GM21825 (cell line): ENCODE measurements around the gene PTPN1.
A peak's percentile ranks its signal among the peaks of the same experiment; 100 is the strongest.

Experiments
- ATAC-seq: cut with Tn5 transposase; IDR thresholded peaks from one replicate; pipeline ENCODE4 v1.9.1; 2021; ENCODE audit warnings: mild to moderate bottlenecking, moderate library complexity; ENCODE audit not compliant: unreplicated experiment

The PTPN1 gene

GRCh38 chr20:50510706-50511542, 741 bp downstream of the PTPN1 start:
- no peak for ATAC-seq

- no peak for ATAC-seq
Measured at GRCh38 chr20:50512323-50512722, 2.1 kb downstream of the PTPN1 start.

GRCh38 chr20:50513169-50514034, 3.2 kb downstream of the PTPN1 start:
- no peak for ATAC-seq

- ATAC-seq: no peak
Measured at GRCh38 chr20:50514035-50514337, 3.8 kb downstream of the PTPN1 start.

GRCh38 chr20:50514750-50515149, 4.6 kb downstream of the PTPN1 start:
- ATAC-seq: no peak

- ATAC-seq: no peak
Measured at GRCh38 chr20:50515471-50516106, 5.4 kb downstream of the PTPN1 start.

- peak; percentile 38 for ATAC-seq
Measured at GRCh38 chr20:50516180-50516934, 6.2 kb downstream of the PTPN1 start.

- no peak for ATAC-seq
Measured at GRCh38 chr20:50516935-50517816, 7.0 kb downstream of the PTPN1 start.

- ATAC-seq: no peak
Measured at GRCh38 chr20:50517817-50518154, 7.6 kb downstream of the PTPN1 start.

- no peak for ATAC-seq
Measured at GRCh38 chr20:50518270-50518721, 8.1 kb downstream of the PTPN1 start.

GRCh38 chr20:50519036-50519762, 9.0 kb downstream of the PTPN1 start:
- ATAC-seq: no peak

- ATAC-seq: no peak
Measured at GRCh38 chr20:50520222-50520880, 10.2 kb downstream of the PTPN1 start.

- no peak for ATAC-seq
Measured at GRCh38 chr20:50521221-50522052, 11.3 kb downstream of the PTPN1 start.

GRCh38 chr20:50522053-50522674, 12.0 kb downstream of the PTPN1 start:
- no peak for ATAC-seq

GRCh38 chr20:50523552-50524167, 13.5 kb downstream of the PTPN1 start:
- no peak for ATAC-seq

- ATAC-seq: no peak
Measured at GRCh38 chr20:50525681-50526080, 15.5 kb downstream of the PTPN1 start.

- ATAC-seq: no peak
Measured at GRCh38 chr20:50526403-50526989, 16.3 kb downstream of the PTPN1 start.
